HepG2 (cell line): ENCODE results near the gene COMMD2. TPM values are rescaled to one million over a fixed set of nuclear protein-coding genes. Genes with fewer than 3 reads are reported as not detected.

Experiments
- HIC2 ChIP-seq: sonication (generic); formaldehyde crosslinking; IDR thresholded peaks from 2 replicates; pipeline ENCODE4 v1.9.0; 2022; ENCODE audit warnings: low read depth, missing genetic modification reagents
- KLF12 ChIP-seq: sonication (generic); formaldehyde crosslinking; IDR thresholded peaks from 2 replicates; pipeline ENCODE4 v1.4.0; 2020; ENCODE audit warnings: missing genetic modification reagents, borderline replicate concordance
- MTERF4 ChIP-seq: sonication (generic); formaldehyde crosslinking; IDR thresholded peaks from 2 replicates; pipeline ENCODE4 v1.8.0; 2023; ENCODE audit warnings: mild to moderate bottlenecking, missing genetic modification reagents
- NFATC3 ChIP-seq: sonication (generic); formaldehyde crosslinking; IDR thresholded peaks from 2 replicates; pipeline ENCODE4 v1.5.1; 2020; ENCODE audit warnings: mild to moderate bottlenecking, missing genetic modification reagents
- POLR2G ChIP-seq: fragments of 200-400 bp; formaldehyde crosslinking; IDR thresholded peaks from 2 replicates; pipeline ENCODE4 v1.6.1; 2018; ENCODE audit warnings: mild to moderate bottlenecking, low read depth, low read length, moderate library complexity
- SALL1 ChIP-seq: sonication (generic); formaldehyde crosslinking; IDR thresholded peaks from 2 replicates; pipeline ENCODE4 v1.8.0; 2022; ENCODE audit warnings: mild to moderate bottlenecking, missing genetic modification reagents
- SUZ12 ChIP-seq: fragments of 150-350 bp; IDR thresholded peaks from 2 replicates; pipeline ENCODE4 v1.6.1; 2014; ENCODE audit warnings: low read depth, low read length
- UBTF ChIP-seq: sonication (generic); formaldehyde crosslinking; IDR thresholded peaks from 2 replicates; pipeline ENCODE4 v1.4.0; 2020; ENCODE audit warnings: mild to moderate bottlenecking, missing genetic modification reagents
- YEATS2 ChIP-seq: sonication (generic); formaldehyde crosslinking; IDR thresholded peaks from 2 replicates; pipeline ENCODE4 v1.4.0; 2020; ENCODE audit warnings: missing genetic modification reagents, borderline replicate concordance
- ZBTB7B ChIP-seq: sonication (generic); formaldehyde crosslinking; IDR thresholded peaks from 2 replicates; pipeline ENCODE4 v1.4.0; 2020; ENCODE audit warnings: missing genetic modification reagents
- ZNF142 ChIP-seq: sonication (generic); formaldehyde crosslinking; IDR thresholded peaks from 2 replicates; pipeline ENCODE4 v1.4.0; 2020; ENCODE audit warnings: missing genetic modification reagents
- ZNF496 ChIP-seq: sonication (generic); formaldehyde crosslinking; IDR thresholded peaks from 2 replicates; pipeline ENCODE4 v1.8.1; 2023; ENCODE audit warnings: mild to moderate bottlenecking, moderate library complexity, missing genetic modification reagents; ENCODE audit not compliant: insufficient replicate concordance
- ZNF652 ChIP-seq: IDR thresholded peaks from 2 replicates; pipeline ENCODE4 v1.6.1; 2016; ENCODE audit warnings: low read depth, borderline replicate concordance
- polyA plus RNA-seq, 8 experiments: library from polyadenylated mRNA; depleted of rRNA in 3 of 8; stranded (reverse) in 7 of 8; unstranded in 1 of 8; fragments of >200 nt; fragmentation: Illumina TruSeq in 4 of 8; extraction: Trizol in 4 of 8; gene quantifications; 2 replicates each; pipeline versions ENCODE4 v1.2.1 to v1.2.3, GENCODE V29; 2011 to 2016; ENCODE audit warnings: low read depth in 4 of 8, missing spikeins in 1 of 8, mixed read lengths in 1 of 8; ENCODE audit not compliant: insufficient read depth in 1 of 8
- total RNA-seq, 5 experiments: library from RNA; depleted of rRNA; stranded (reverse); fragments of >200 nt; fragmentation: Illumina TruSeq; extraction: Trizol; gene quantifications; 2 replicates each; pipeline ENCODE4 v1.2.3, GENCODE V29; 2016; ENCODE audit warnings: low read depth in 1 of 5

COMMD2 gene
- total and polyA plus RNA-seq, 2 of the 13 experiments (the other 11 are each of a cell fraction or from before 2014, with no cell fraction given): 33.0 to 57.6 TPM

GRCh38 chr3:149726716-149727407 is 25.4 kb downstream of the COMMD2 start (continued):
- TF ChIP-seq ZNF142 (CRISPR knock-in tag): no peak
- no peak for TF ChIP-seq MTERF4
- no peak for TF ChIP-seq UBTF (CRISPR knock-in tag)
- TF ChIP-seq SALL1 (CRISPR knock-in tag): no peak
- no peak for TF ChIP-seq POLR2G
- TF ChIP-seq NFATC3 (CRISPR knock-in tag): no peak
- no peak for TF ChIP-seq YEATS2 (CRISPR knock-in tag)
- no peak for TF ChIP-seq KLF12 (CRISPR knock-in tag)
- no peak for TF ChIP-seq ZNF652 (CRISPR knock-in tag)
- no peak for TF ChIP-seq ZBTB7B (CRISPR knock-in tag)
- no peak for TF ChIP-seq SUZ12
- TF ChIP-seq HIC2: no peak
- TF ChIP-seq ZNF496: no peak
